PC-3 (cell line): ENCODE measurements around the gene PCSK2. TPM values are rescaled to one million over a fixed set of nuclear protein-coding genes. Genes with fewer than 3 reads are reported as not detected.

Experiments used
- ATAC-seq: fragments of 200-7000 bp; cut with Tn5 transposase; 2 replicates; pipeline ENCODE4 v1.9.1; 2020; ENCODE audit warnings: mild to moderate bottlenecking, moderate library complexity
- BruUV-seq: library from RNA; stranded (reverse); fragments of 400-500 nt; replicated peaks from 2 replicates; lab custom pipeline; 2021; lab: Mats Ljungman, UMichigan
- CTCF ChIA-PET: fragments of 300-600 bp; sonication (Branson Sonifier 250); formaldehyde crosslinking; loops from one replicate; lab custom pipeline; 2022; ENCODE audit warnings: antibody characterized with exemption; lab: Charles Lee
- POLR2A ChIA-PET: fragments of 300-600 bp; sonication (Branson Sonifier 250); formaldehyde crosslinking; loops from one replicate; lab custom pipeline; 2022; ENCODE audit warnings: antibody characterized with exemption; ENCODE audit not compliant: unreplicated experiment; lab: Charles Lee
- DNase-seq: peaks from one replicate; pipeline ENCODE4 v3.0.0-alpha.2; 2015
- H2AFZ ChIP-seq: fragments of 300-600 bp; sonication (generic); 2 replicates; pipeline ENCODE4 v1.6.0; 2016; ENCODE audit warnings: antibody characterized with exemption, low read length
- H3F3A ChIP-seq: fragments of 300-600 bp; sonication (generic); one replicate; pipeline ENCODE4 v1.6.0; 2017; ENCODE audit warnings: antibody characterized with exemption, low read length, control low read depth, mild to moderate bottlenecking; ENCODE audit not compliant: unreplicated experiment
- H3K27ac ChIP-seq: fragments of 300-600 bp; sonication (generic); 2 replicates; pipeline ENCODE4 v1.5.1; 2016; ENCODE audit warnings: mild to moderate bottlenecking, low read length
- H3K27me3 ChIP-seq: fragments of 300-600 bp; sonication (generic); 2 replicates; pipeline ENCODE4 v1.6.1; 2016; ENCODE audit warnings: low read length, mixed read lengths
- H3K36me3 ChIP-seq: fragments of 300-600 bp; sonication (generic); 2 replicates; pipeline ENCODE4 v1.6.1; 2016; ENCODE audit warnings: low read depth, mixed run types, low read length, mixed read lengths
- H3K4me1 ChIP-seq: fragments of 300-600 bp; sonication (generic); 2 replicates; pipeline ENCODE4 v1.5.1; 2016; ENCODE audit warnings: low read length; ENCODE audit not compliant: insufficient read depth
- H3K4me2 ChIP-seq: fragments of 300-600 bp; sonication (generic); 2 replicates; pipeline ENCODE4 v1.6.0; 2016; ENCODE audit warnings: low read length
- H3K4me3 ChIP-seq: fragments of 300-600 bp; sonication (generic); 2 replicates; pipeline ENCODE4 v1.5.1; 2016; ENCODE audit warnings: mild to moderate bottlenecking, low read length, mixed read lengths
- H3K79me2 ChIP-seq: fragments of 300-600 bp; sonication (generic); 2 replicates; pipeline ENCODE4 v1.6.1; 2017; ENCODE audit warnings: low read length, mixed read lengths
- H3K9ac ChIP-seq: fragments of 300-600 bp; sonication (generic); 2 replicates; pipeline ENCODE4 v1.6.0; 2016; ENCODE audit warnings: mild to moderate bottlenecking, low read length
- H3K9me2 ChIP-seq: fragments of 300-600 bp; sonication (generic); replicated peaks from 2 replicates; pipeline ENCODE4 v1.6.1; 2016; ENCODE audit warnings: mixed run types, low read length, mixed read lengths
- H3K9me3 ChIP-seq: fragments of 300-600 bp; sonication (generic); 2 replicates; pipeline ENCODE4 v1.6.1; 2016; ENCODE audit warnings: low read length, mixed read lengths
- H4K20me1 ChIP-seq: fragments of 300-600 bp; sonication (generic); 2 replicates; pipeline ENCODE4 v1.6.1; 2016; ENCODE audit warnings: low read length, mixed read lengths
- CTCF ChIP-seq: fragments of 300-600 bp; sonication (generic); conservative IDR thresholded peaks from 2 replicates; pipeline ENCODE4 v1.5.1; 2017; ENCODE audit warnings: antibody characterized with exemption, low read depth, mild to moderate bottlenecking, low read length
- EZH2 ChIP-seq: fragments of 300-600 bp; sonication (generic); IDR thresholded peaks from one replicate; pipeline ENCODE4 v1.6.1; 2017; ENCODE audit warnings: antibody characterized with exemption, mild to moderate bottlenecking, low read length; ENCODE audit not compliant: unreplicated experiment
- EZH2phosphoT487 ChIP-seq: fragments of 300-600 bp; sonication (generic); IDR thresholded peaks from 2 replicates; pipeline ENCODE4 v1.6.1; 2018; ENCODE audit warnings: mild to moderate bottlenecking, antibody characterized with exemption, low read length, borderline replicate concordance
- intact Hi-C: fragments of 100-400 bp; cut with micrococcal nuclease; formaldehyde crosslinking; loops from 2 replicates; pipeline ENCODE4 v1.9.0; 2023
- total RNA-seq: library from RNA; depleted of rRNA; stranded (reverse); fragments of >200 nt; gene quantifications from 2 replicates; pipeline ENCODE4 v1.2.3, GENCODE V29; 2014

The PCSK2 gene
- total RNA-seq, 1 experiment from 2014 or later: not detected

GRCh38 chr20:17500271-17500670 is 273.4 kb downstream of the PCSK2 start:
- CTCF ChIA-PET: no interaction called here
- Histone ChIP-seq H3K27ac (no peak overlapping the region), H3K9me3 (no peaks in the 10 kb centered on the region), H3K36me3 (no peaks in the 10 kb centered on the region), H4K20me1 (no peaks in the 10 kb centered on the region), H3K9me2 (no peaks in the 10 kb centered on the region), H3K9ac (no peak overlapping the region), H3F3A (no peaks in the 10 kb centered on the region), H2AFZ (no peak overlapping the region), H3K4me2 (no peak overlapping the region), H3K79me2 (no peaks in the 10 kb centered on the region), H3K4me1 (no peaks in the 10 kb centered on the region), H3K27me3 (no peaks in the 10 kb centered on the region), H3K4me3 (no peak overlapping the region)
- POLR2A ChIA-PET: no interaction called here
- no TSS peak for BruUV-seq
- no peak for TF ChIP-seq EZH2phosphoT487
- TF ChIP-seq CTCF: no peak
- no peak for TF ChIP-seq EZH2
- ATAC-seq (no peak), DNase-seq (no peak)
- intact Hi-C loops: no loop called here

GRCh38 chr20:17500826-17501225 is 274.0 kb downstream of the PCSK2 start:
- Histone ChIP-seq H3K9me2 (no peaks in the 10 kb centered on the region), H3K36me3 (no peaks in the 10 kb centered on the region), H3K27ac (no peak overlapping the region), H3K9ac (no peak overlapping the region), H3K9me3 (no peaks in the 10 kb centered on the region), H3K27me3 (no peaks in the 10 kb centered on the region), H3F3A (no peaks in the 10 kb centered on the region), H3K79me2 (no peaks in the 10 kb centered on the region), H4K20me1 (no peaks in the 10 kb centered on the region), H3K4me3 (no peak overlapping the region), H3K4me2 (no peak overlapping the region), H3K4me1 (peaks cover 5% of the 10 kb centered on the region; the same call in 1 of the 2 replicates), H2AFZ (no peak overlapping the region)
- intact Hi-C loops: no loop called here
- ChIA-PET CTCF (no interaction called here), POLR2A (no interaction called here)
- TF ChIP-seq EZH2 (no peak), CTCF (no peak), EZH2phosphoT487 (no peak)
- no peak for DNase-seq
- BruUV-seq: no TSS peak
- ATAC-seq: no peak

GRCh38 chr20:17501701-17502100 is 274.9 kb downstream of the PCSK2 start:
- DNase-seq: no peak
- no peak overlapping the region for H3K9ac ChIP-seq
- intact Hi-C loops: no loop called here
- no peaks in the 10 kb centered on the region for H3F3A ChIP-seq
- ChIA-PET POLR2A (no interaction called here), CTCF (no interaction called here)
- H3K36me3 ChIP-seq: no peaks in the 10 kb centered on the region
- no peak for TF ChIP-seq EZH2phosphoT487
- TF ChIP-seq CTCF: no peak
- TF ChIP-seq EZH2: no peak
- H3K27me3 ChIP-seq: no peaks in the 10 kb centered on the region
- H3K27ac ChIP-seq: no peak overlapping the region
- peaks cover 9% of the 10 kb centered on the region; the same call in 1 of the 2 replicates for H3K4me1 ChIP-seq
- H3K4me3 ChIP-seq: no peak overlapping the region
- H3K9me2 ChIP-seq: no peaks in the 10 kb centered on the region
- no peaks in the 10 kb centered on the region for H3K9me3 ChIP-seq
- no peak overlapping the region for H3K4me2 ChIP-seq
- no peaks in the 10 kb centered on the region for H4K20me1 ChIP-seq
- H3K79me2 ChIP-seq: no peaks in the 10 kb centered on the region
- no peak overlapping the region for H2AFZ ChIP-seq
- BruUV-seq: no TSS peak
- ATAC-seq: no peak
